Measurements from ENCODE around the gene CIBAR2.

GRCh38 chr16:85146922-85147651 lies 34.8 kb upstream of the CIBAR2 start:
- TF ChIP-seq CTCF (IDR thresholded peaks at IDR 0.05) = no peak
- TF ChIP-seq POLR2A (IDR thresholded peaks at IDR 0.05) = no peak
- TF ChIP-seq POLR2AphosphoS5 (IDR thresholded peaks at IDR 0.05) = no peak
